Neural cell (in vitro differentiated cells): ENCODE data around the gene TMEM115.

ENCODE experiments used
- CTCF ChIP-seq: fragments of 450-650 bp; IDR thresholded peaks from 2 replicates; pipeline ENCODE4 v1.5.1; 2014; ENCODE audit warnings: antibody characterized with exemption, mild to moderate bottlenecking, moderate library complexity; ENCODE audit not compliant: poor library complexity, severe bottlenecking
- POLR2AphosphoS5 ChIP-seq: IDR thresholded peaks from 2 replicates; pipeline ENCODE4 v1.6.1; 2012

GRCh38 chr3:50345008-50345407 lies 14.3 kb downstream of the TMEM115 start:
- TF ChIP-seq CTCF (no peak), POLR2AphosphoS5 (no peak)
